Measurements from ENCODE around the gene DEPDC7.

DNA sequence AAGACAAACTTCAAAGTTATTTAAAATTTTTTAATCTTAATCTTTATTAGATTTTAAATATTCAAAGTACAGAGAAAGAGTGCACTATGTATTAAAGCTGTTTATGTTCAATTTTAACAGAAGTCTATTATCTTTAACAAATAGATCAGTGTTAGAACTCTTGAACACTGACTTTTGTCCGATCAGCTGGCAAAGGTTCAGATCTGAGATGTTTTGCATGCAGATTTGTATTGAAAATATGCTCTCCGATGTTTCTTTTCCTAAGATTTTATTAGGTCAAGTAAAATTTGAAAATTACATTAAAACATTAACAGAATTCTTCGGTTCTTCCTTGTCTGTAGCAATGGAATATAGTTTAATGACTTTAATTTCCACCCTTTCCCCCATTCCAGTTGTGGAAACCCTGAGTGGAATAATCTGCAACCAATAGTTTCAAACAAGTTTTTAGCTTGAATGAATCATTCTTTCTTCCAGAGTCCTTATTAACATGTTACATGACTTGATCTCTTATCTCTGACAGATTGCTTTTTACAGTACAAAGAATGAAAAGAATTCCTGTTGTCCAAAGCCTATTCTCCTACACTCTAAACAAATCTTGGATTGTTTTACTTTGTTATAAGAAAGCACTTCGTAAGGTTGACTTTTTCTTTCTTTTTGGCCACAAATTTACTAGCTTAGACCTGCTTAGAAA is 12.3 kb downstream of the DEPDC7 start:
- TF ChIP-seq, protein P1, sequence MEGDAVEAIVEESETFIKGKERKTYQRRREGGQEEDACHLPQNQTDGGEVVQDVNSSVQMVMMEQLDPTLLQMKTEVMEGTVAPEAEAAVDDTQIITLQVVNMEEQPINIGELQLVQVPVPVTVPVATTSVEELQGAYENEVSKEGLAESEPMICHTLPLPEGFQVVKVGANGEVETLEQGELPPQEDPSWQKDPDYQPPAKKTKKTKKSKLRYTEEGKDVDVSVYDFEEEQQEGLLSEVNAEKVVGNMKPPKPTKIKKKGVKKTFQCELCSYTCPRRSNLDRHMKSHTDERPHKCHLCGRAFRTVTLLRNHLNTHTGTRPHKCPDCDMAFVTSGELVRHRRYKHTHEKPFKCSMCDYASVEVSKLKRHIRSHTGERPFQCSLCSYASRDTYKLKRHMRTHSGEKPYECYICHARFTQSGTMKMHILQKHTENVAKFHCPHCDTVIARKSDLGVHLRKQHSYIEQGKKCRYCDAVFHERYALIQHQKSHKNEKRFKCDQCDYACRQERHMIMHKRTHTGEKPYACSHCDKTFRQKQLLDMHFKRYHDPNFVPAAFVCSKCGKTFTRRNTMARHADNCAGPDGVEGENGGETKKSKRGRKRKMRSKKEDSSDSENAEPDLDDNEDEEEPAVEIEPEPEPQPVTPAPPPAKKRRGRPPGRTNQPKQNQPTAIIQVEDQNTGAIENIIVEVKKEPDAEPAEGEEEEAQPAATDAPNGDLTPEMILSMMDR (IDR thresholded peaks at IDR 0.05) = no peak
- TF ChIP-seq EP300 (IDR thresholded peaks at IDR 0.05) = no peak
